Measurements from ENCODE around the gene TMC2.
"Not testable (repeated sequence)": the region's sequence is repeated elsewhere in the genome, so short reads cannot be mapped to it uniquely, and the experiment has no call there.

TMC2 gene

GRCh38 chr20:2663364-2663886 lies 127.1 kb downstream of the TMC2 start:
- DNase-seq (ENCODE audit: low read depth in 2 of 2) = no peak

- peak; percentile 84 to 85 for DNase-seq (ENCODE audit: low read depth in 2 of 2)
Observed at GRCh38 chr20:2663887-2664719, 127.7 kb downstream of the TMC2 start, which contains the start of gene IDH3B. IDH3B (minus strand) TSS chr20:2664216; CDS start chr20:2664188, 28 bp downstream.

GRCh38 chr20:2671977-2672376 lies 135.6 kb downstream of the TMC2 start:
- no peak for DNase-seq (ENCODE audit: low read depth in 2 of 2)

- DNase-seq (ENCODE audit: low read depth in 2 of 2) = no peak
Observed at GRCh38 chr20:2672446-2672845, 136.1 kb downstream of the TMC2 start.

- no peak for DNase-seq (ENCODE audit: low read depth in 2 of 2)
Observed at GRCh38 chr20:2673453-2673852, 137.1 kb downstream of the TMC2 start.

GRCh38 chr20:2680046-2680445 lies 143.7 kb downstream of the TMC2 start:
- DNase-seq (ENCODE audit: low read depth in 2 of 2) = no peak

- DNase-seq (ENCODE audit: low read depth in 2 of 2) = not testable (repeated sequence)
Observed at GRCh38 chr20:2682040-2682439, 145.7 kb downstream of the TMC2 start.

GRCh38 chr20:2684817-2685216 lies 148.4 kb downstream of the TMC2 start:
- DNase-seq (ENCODE audit: low read depth in 2 of 2) = not testable (repeated sequence)

- no peak for DNase-seq (ENCODE audit: low read depth in 2 of 2)
Observed at GRCh38 chr20:2687514-2687913, 151.1 kb downstream of the TMC2 start.

- peak; percentile 55 to 62 for DNase-seq (ENCODE audit: low read depth in 2 of 2)
Observed at GRCh38 chr20:2688041-2688591, 151.7 kb downstream of the TMC2 start.

- no peak for DNase-seq (ENCODE audit: low read depth in 2 of 2)
Observed at GRCh38 chr20:2690213-2690612, 153.8 kb downstream of the TMC2 start.

- no peak for DNase-seq (ENCODE audit: low read depth in 2 of 2)
Observed at GRCh38 chr20:2690718-2691117, 154.3 kb downstream of the TMC2 start.

- DNase-seq (ENCODE audit: low read depth in 2 of 2) = no peak
Observed at GRCh38 chr20:2691127-2691526, 154.8 kb downstream of the TMC2 start.

All from activated CD8-positive, alpha-beta memory T cell treated with anti-CD3 and anti-CD28 coated beads for 4 hours (primary cell).